ENCODE results near the gene GJC1.

DNA sequence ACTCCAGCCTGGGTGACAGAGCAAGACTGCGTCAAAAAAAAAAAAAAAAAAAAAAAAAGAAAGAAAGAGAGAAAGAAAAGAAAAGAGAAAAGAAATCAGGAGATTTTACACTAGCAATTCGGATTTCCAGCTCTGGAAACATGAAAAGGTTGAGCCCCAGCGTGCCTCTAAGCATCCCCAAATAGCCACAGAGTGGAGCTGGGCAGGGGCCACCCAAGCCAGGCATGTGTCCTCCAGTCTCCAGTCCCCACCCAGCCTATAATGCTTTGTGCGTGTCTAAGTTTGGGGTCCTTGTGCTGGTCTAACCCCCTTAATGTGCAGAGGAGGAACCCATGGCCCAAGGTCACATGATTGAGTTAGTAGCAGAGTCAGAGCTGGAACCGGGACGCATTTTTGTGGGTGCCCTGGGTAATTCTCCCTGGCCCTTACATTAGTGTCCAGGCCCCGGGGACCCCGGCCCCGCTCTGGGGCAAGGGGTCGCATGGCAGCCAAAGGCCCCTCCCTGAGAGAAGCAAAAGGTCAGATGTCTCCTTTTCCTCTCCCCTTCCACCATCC is 51.4 kb downstream of the GJC1 start:
- TF ChIP-seq POLR2AphosphoS5 (IDR thresholded peaks at IDR 0.05) (no peak), TAF1 (IDR thresholded peaks at IDR 0.05; ENCODE audit: low read depth) (no peak), EP300 (conservative IDR thresholded peaks at IDR 0.05; ENCODE audit: poor library complexity, severe bottlenecking) (no peak), RAD21 (conservative IDR thresholded peaks at IDR 0.05) (no peak), EZH2 (IDR thresholded peaks at IDR 0.05; ENCODE audit: borderline replicate concordance, insufficient read depth, low read length, poor library complexity, severe bottlenecking) (no peak)
- TF ChIP-seq, protein P1, sequence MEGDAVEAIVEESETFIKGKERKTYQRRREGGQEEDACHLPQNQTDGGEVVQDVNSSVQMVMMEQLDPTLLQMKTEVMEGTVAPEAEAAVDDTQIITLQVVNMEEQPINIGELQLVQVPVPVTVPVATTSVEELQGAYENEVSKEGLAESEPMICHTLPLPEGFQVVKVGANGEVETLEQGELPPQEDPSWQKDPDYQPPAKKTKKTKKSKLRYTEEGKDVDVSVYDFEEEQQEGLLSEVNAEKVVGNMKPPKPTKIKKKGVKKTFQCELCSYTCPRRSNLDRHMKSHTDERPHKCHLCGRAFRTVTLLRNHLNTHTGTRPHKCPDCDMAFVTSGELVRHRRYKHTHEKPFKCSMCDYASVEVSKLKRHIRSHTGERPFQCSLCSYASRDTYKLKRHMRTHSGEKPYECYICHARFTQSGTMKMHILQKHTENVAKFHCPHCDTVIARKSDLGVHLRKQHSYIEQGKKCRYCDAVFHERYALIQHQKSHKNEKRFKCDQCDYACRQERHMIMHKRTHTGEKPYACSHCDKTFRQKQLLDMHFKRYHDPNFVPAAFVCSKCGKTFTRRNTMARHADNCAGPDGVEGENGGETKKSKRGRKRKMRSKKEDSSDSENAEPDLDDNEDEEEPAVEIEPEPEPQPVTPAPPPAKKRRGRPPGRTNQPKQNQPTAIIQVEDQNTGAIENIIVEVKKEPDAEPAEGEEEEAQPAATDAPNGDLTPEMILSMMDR (IDR thresholded peaks at IDR 0.05; ENCODE audit: poor library complexity, severe bottlenecking): no peak
- TF ChIP-seq, protein P2, sequence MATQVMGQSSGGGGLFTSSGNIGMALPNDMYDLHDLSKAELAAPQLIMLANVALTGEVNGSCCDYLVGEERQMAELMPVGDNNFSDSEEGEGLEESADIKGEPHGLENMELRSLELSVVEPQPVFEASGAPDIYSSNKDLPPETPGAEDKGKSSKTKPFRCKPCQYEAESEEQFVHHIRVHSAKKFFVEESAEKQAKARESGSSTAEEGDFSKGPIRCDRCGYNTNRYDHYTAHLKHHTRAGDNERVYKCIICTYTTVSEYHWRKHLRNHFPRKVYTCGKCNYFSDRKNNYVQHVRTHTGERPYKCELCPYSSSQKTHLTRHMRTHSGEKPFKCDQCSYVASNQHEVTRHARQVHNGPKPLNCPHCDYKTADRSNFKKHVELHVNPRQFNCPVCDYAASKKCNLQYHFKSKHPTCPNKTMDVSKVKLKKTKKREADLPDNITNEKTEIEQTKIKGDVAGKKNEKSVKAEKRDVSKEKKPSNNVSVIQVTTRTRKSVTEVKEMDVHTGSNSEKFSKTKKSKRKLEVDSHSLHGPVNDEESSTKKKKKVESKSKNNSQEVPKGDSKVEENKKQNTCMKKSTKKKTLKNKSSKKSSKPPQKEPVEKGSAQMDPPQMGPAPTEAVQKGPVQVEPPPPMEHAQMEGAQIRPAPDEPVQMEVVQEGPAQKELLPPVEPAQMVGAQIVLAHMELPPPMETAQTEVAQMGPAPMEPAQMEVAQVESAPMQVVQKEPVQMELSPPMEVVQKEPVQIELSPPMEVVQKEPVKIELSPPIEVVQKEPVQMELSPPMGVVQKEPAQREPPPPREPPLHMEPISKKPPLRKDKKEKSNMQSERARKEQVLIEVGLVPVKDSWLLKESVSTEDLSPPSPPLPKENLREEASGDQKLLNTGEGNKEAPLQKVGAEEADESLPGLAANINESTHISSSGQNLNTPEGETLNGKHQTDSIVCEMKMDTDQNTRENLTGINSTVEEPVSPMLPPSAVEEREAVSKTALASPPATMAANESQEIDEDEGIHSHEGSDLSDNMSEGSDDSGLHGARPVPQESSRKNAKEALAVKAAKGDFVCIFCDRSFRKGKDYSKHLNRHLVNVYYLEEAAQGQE (IDR thresholded peaks at IDR 0.05; ENCODE audit: borderline replicate concordance): no peak
